ENCODE data around the gene IGSF9B.

GRCh38 chr11:133961890-133962289 is 5.1 kb upstream of the IGSF9B start:
- TF ChIP-seq GATA2 (IDR thresholded peaks at IDR 0.05; ENCODE audit: low read depth, low read length) = no peak
- TF ChIP-seq GATA3 (IDR thresholded peaks at IDR 0.05; ENCODE audit: low read depth, low read length) = no peak

Measured in SH-SY5Y (cell line).